ENCODE data around the gene PCDHGB3. TPM values are rescaled to one million over a fixed set of nuclear protein-coding genes. Genes with fewer than 3 reads are reported as not detected.
"Not testable (repeated sequence)": the region's sequence is repeated elsewhere in the genome, so short reads cannot be mapped to it uniquely, and the experiment has no call there.

PCDHGB3 gene
- polyA plus RNA-seq, 1 of the 3 experiments (the other 2 are of a cell fraction) = 0.53 TPM

GRCh38 chr5:141393267-141393666 lies 23.2 kb downstream of the PCDHGB3 start (continued):
- TF ChIP-seq IRF3 (IDR thresholded peaks at IDR 0.05; ENCODE audit: low read depth, low read length) (no peak), ELF1 (IDR thresholded peaks at IDR 0.05) (no peak), TEAD4 (IDR thresholded peaks at IDR 0.05; ENCODE audit: borderline replicate concordance, insufficient read depth) (no peak), NFIC (IDR thresholded peaks at IDR 0.05; ENCODE audit: borderline replicate concordance) (no peak), RFX5 (IDR thresholded peaks at IDR 0.05; ENCODE audit: low read length) (no peak), NRF1 (IDR thresholded peaks at IDR 0.05; ENCODE audit: low read depth, low read length) (no peak)

- H3K27me3 ChIP-seq (ENCODE audit: insufficient read depth); POLR2A ChIA-PET; H3K4me2 ChIP-seq; H3K4me1 ChIP-seq (ENCODE audit: control insufficient read depth in 1 of 2, insufficient read depth in 2 of 2, low read depth in 1 of 2, low read length in 1 of 2); H3K4me3 ChIP-seq (ENCODE audit: low read depth in 2 of 2, low read length in 1 of 2); H4K20me1 ChIP-seq (ENCODE audit: insufficient read depth); DNase-seq; H3K27ac ChIP-seq (ENCODE audit: low read depth in 2 of 2, low read length in 1 of 2); H3K9me2 ChIP-seq; H3K9me3 ChIP-seq; H3K9ac ChIP-seq; H3F3A ChIP-seq (replicated peaks; ENCODE audit: insufficient read depth); H3K79me2 ChIP-seq (ENCODE audit: insufficient read depth); H2AFZ ChIP-seq (ENCODE audit: low read depth): not testable (repeated sequence)
- peaks cover 0 to 15% of the 10 kb centered on the region in 2 experiments for H3K36me3 ChIP-seq (replicated peaks in 1 of 2; ENCODE audit: control insufficient read depth in 1 of 2, insufficient read depth in 2 of 2, low read length in 1 of 2)
- WGBS (ENCODE audit: low lambda C conversion rate) = 81% methylated on average over 24 of the region's 53 CpGs
- CTCF ChIA-PET = interaction anchor here (0.7 kb wide), 1 partner anchor 131 kb away, joined by 3 read pairs; no protein-coding TSS in a partner anchor
These were observed 24.6 kb downstream of the PCDHGB3 start for GRCh38 chr5:141394401-141395187.

GRCh38 chr5:141397756-141398551 lies 27.9 kb downstream of the PCDHGB3 start, which contains the start of gene PCDHGB5:
TSS of gene PCDHGB5 (plus strand) at chr5:141397947. CDS start at chr5:141398128, 181 bp downstream.
- H3K36me3 ChIP-seq (replicated peaks in 1 of 2; ENCODE audit: control insufficient read depth in 1 of 2, insufficient read depth in 2 of 2, low read length in 1 of 2); DNase-seq; H3K27me3 ChIP-seq (ENCODE audit: insufficient read depth); POLR2A ChIA-PET; H4K20me1 ChIP-seq (ENCODE audit: insufficient read depth); H3K4me1 ChIP-seq (ENCODE audit: control insufficient read depth in 1 of 2, insufficient read depth in 2 of 2, low read depth in 1 of 2, low read length in 1 of 2); H3K4me3 ChIP-seq (ENCODE audit: low read depth in 2 of 2, low read length in 1 of 2); H3K79me2 ChIP-seq (ENCODE audit: insufficient read depth); H3K9me2 ChIP-seq; H2AFZ ChIP-seq (ENCODE audit: low read depth); H3K27ac ChIP-seq (ENCODE audit: low read depth in 2 of 2, low read length in 1 of 2); H3F3A ChIP-seq (replicated peaks; ENCODE audit: insufficient read depth); H3K9ac ChIP-seq; H3K4me2 ChIP-seq: not testable (repeated sequence)
- 61% methylated on average over 22 of the region's 43 CpGs for WGBS (ENCODE audit: low lambda C conversion rate)
- H3K9me3 ChIP-seq = peaks cover 11% of the 10 kb centered on the region
- CTCF ChIA-PET = interaction anchor here (0.9 to 1.0 kb wide), 3 partner anchors 32 to 216 kb away, joined by 3 to 4 read pairs (median 3); partner anchors contain the start of genes PCDHB16 and PCDHGA12

Measured in SK-N-SH (cell line).